ENCODE measurements around the gene VDR.

DNA sequence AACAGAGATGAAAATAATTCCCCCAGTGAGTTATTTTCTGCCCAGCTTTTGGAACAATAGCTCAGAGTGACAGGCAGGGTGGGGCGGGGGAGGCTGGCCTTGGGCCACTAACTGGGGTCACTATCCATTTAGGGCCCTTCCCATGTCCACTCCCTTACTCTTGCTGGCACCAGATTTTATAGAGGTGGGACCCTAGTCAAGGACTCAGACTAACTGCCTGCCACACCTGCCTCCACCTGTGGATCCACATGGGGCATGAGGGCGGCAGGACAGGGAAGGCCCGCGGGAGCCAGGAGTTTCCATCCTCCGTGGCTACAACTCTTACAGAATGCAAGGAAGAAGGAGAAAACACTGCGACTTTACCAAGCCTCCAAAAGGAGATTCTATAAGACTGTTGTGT, 10.1 kb downstream of the VDR start:
- TF ChIP-seq POLR2A (IDR thresholded peaks at IDR 0.05; ENCODE audit: low read depth, low read length) (no peak), TAF1 (IDR thresholded peaks at IDR 0.05; ENCODE audit: low read depth, low read length) (no peak), POLR2AphosphoS5 (IDR thresholded peaks at IDR 0.05; ENCODE audit: low read depth, low read length) (no peak)
